ENCODE results near the gene ASMT. TPM values are rescaled to one million over a fixed set of nuclear protein-coding genes. Genes with fewer than 3 reads are reported as not detected.

ASMT gene
- total RNA-seq, 4 donors from 2014 or later = 0.56 TPM; not detected in 3

DNA sequence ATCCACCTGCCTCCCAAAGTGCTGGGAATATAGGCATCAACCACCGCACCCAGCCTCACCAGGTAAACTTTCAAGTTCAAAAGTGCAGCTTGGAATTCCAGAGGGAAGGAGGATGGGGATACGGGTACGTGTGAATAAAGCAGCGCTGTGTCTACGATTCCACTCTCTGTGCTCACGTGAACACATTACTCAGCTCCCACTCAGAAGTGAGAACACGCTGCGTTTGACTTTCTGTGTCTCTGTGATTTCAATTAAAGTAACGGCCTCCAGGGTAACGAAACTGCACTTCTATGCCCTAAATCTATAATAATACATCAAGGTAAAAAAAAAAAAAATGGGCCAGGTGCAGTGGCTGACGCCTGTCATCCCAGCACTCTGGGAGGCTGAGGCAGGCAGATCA, 8.4 kb upstream of the ASMT start:
- TF ChIP-seq, protein P1, sequence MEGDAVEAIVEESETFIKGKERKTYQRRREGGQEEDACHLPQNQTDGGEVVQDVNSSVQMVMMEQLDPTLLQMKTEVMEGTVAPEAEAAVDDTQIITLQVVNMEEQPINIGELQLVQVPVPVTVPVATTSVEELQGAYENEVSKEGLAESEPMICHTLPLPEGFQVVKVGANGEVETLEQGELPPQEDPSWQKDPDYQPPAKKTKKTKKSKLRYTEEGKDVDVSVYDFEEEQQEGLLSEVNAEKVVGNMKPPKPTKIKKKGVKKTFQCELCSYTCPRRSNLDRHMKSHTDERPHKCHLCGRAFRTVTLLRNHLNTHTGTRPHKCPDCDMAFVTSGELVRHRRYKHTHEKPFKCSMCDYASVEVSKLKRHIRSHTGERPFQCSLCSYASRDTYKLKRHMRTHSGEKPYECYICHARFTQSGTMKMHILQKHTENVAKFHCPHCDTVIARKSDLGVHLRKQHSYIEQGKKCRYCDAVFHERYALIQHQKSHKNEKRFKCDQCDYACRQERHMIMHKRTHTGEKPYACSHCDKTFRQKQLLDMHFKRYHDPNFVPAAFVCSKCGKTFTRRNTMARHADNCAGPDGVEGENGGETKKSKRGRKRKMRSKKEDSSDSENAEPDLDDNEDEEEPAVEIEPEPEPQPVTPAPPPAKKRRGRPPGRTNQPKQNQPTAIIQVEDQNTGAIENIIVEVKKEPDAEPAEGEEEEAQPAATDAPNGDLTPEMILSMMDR (IDR thresholded peaks at IDR 0.05) = no peak
- DNase-seq (ENCODE audit: low spot score) (no peak), ATAC-seq (ENCODE audit: low FRiP score) (no peak)

DNA sequence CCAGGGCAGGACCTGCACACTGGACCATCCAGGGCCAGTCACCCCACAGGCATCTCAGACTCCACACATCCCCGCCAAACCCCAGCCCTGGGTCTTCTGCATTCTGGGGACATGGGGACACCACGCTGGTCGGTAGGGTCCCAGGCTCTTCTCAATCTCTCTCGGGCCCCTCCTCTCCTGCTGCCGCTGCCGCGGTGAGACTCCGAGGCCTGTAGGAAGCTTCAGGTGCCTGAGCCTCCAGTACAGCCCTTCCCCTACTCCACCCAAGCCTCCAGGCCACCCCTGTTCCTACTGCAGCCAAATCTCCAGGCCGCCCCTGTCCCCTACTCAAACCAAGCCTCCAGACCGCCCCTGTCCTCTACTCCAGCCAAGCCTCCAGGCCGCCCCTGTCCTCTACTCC, 5.5 kb upstream of the ASMT start:
- TF ChIP-seq, protein P1 (IDR thresholded peaks at IDR 0.05) = no peak
- DNase-seq (ENCODE audit: low spot score) (no peak), ATAC-seq (ENCODE audit: low FRiP score) (no peak)

DNA sequence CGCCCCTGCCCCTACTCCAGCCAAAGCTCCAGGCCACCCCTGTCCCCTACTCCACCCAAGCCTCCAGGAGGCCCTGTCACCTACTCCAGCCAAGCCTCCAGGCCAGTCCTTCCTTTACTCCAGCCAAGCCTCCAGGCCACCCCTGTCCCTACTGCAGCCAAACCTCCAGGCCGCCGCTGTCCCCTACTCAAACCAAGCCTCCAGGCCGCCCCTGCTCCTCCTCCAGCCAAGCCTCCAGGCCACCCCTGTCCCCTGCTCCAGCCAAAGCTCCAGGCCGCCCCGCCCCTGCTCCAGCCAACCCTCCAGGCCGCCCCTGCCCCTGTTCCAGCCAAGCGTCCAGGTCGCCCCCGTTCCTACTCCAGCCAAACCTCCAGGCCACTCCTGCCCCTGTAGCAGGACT, 5.1 kb upstream of the ASMT start:
- no peak for ATAC-seq (ENCODE audit: low FRiP score)
- DNase-seq (ENCODE audit: low spot score) = no peak
- TF ChIP-seq, protein P1 (IDR thresholded peaks at IDR 0.05) = no peak

DNA sequence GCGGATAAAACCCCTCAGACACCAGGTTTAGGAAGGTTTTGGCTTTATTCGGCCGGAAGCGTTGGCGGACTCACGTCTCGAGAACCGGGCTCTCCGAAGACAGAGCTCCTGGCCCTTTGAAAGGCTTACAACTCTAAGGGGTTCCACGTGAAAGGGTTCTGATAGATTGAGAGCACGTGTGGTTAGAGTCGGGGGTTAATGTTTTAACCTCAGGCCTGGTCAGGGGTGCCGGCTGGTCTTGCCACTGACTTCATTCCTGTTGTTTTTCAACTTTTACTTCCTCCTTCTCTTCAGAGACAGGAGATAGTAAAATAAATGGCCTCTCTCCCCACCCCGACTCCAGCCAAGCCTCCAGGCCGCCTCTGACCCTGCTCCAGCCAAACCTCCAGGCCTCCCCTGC, 4.7 kb upstream of the ASMT start:
- TF ChIP-seq, protein P1 (IDR thresholded peaks at IDR 0.05) = no peak
- no peak for DNase-seq (ENCODE audit: low spot score)
- no peak for ATAC-seq (ENCODE audit: low FRiP score)

DNA sequence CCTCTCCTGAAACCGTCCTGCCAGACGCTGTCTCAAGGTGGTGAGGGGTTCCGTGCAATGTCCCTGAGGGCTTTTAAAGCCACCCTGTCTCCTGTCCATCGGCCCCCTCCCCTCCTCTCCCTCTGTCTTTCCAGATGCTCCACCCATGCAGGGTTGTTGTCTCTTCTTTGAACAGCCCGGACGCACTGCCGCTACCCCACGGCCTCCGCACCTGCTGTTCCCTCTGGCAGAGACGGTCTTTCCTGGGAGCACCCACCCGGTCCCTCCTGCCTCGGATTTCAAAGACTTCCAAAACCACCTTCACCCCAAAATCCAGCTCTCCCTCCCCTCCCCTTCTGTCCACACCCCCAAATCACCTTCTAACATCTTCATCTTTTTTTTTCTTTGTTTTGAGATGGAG, 4.1 kb upstream of the ASMT start:
- no peak for ATAC-seq (ENCODE audit: low FRiP score)

DNA sequence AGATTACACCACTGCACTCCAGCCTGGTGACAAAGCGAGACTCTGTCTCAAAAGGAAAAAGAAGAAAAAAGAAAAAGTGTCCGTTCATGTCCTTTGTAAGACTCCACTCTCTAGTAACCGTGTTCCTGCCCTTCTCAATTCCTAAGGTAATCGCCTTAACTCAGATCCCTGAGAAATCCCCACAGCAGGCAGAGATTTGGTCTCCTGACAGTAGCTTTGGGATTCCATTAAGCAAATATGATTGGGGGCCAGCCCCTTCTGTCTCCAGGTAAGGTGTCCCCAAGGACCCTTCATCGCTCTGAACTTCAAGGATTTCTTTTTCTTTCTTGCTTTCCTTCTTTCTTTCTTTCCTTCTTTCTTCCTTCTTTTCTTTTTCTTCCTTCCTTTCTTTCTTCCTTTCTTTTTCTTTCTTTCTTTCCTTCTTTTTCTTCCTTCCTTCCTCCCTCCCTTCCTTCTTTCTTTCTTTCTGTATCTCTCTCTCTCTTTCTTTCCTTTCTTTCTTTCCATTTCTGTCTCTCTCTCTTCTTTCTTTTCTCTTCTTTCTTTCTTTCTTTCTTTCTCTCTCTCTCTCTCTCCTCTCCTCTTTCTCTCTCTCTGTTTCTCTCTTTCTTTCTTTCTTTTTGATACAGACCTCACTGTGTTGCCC, 2.1 kb upstream of the ASMT start:
- TF ChIP-seq, protein P1 (IDR thresholded peaks at IDR 0.05) = no peak
- DNase-seq (ENCODE audit: low spot score) (no peak), ATAC-seq (ENCODE audit: low FRiP score) (no peak)

More for the DNA sequence above, 4.1 kb upstream of the ASMT start:
- TF ChIP-seq, protein P1 (IDR thresholded peaks at IDR 0.05) = no peak
- DNase-seq (ENCODE audit: low spot score) = no peak

DNA sequence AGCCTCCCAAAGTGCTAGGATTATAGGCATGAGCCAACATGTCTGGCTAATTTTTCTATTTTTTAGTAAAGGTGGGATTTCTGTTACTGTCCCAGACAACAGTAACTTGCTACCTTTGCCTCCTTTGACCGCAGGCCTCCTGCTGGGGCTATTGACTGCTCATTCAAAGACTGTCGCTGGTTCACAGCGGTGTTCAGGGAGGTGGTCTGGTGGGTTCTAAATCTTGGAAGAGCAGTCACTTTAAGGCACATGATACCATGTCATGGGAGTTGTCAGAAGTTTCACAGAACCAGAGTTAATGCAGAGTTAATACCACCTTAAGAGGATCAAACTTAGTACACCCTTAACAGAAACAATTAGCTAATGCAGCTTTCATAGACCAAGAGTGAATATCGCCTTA, 3.8 kb downstream of the ASMT start:
- no peak for DNase-seq (ENCODE audit: low spot score)
- TF ChIP-seq, protein P1 (IDR thresholded peaks at IDR 0.05) = no peak
- no peak for ATAC-seq (ENCODE audit: low FRiP score)
